ENCODE results near the gene MFSD11.

- peak; percentile 93 for TF ChIP-seq CTCF (conservative IDR thresholded peaks at IDR 0.05; ENCODE audit: low read length)
- TF ChIP-seq EZH2phosphoT487 (IDR thresholded peaks at IDR 0.05; ENCODE audit: borderline replicate concordance, low read depth, low read length) = no peak
Measured at GRCh38 chr17:76726776-76727718, 10.9 kb upstream of the MFSD11 start, which contains the start of gene METTL23.
